Pulmonary artery endothelial cell (primary cell): ENCODE measurements around the gene TRIM56. TPM values are rescaled to one million over a fixed set of nuclear protein-coding genes. Genes with fewer than 3 reads are reported as not detected.
"Not testable (repeated sequence)": the region's sequence is repeated elsewhere in the genome, so short reads cannot be mapped to it uniquely, and the experiment has no call there.

Experiments used
- DNase-seq: peaks from one replicate; pipeline ENCODE4 v3.0.0-alpha.2; 2011; ENCODE audit warnings: low read depth, low spot score
- total RNA-seq: library from RNA; depleted of rRNA; stranded (reverse); fragments of >200 nt; gene quantifications from 2 replicates; pipeline ENCODE4 v1.2.3, GENCODE V29; 2014

Gene TRIM56
- total RNA-seq, 1 donor from 2014 or later: 14.0 TPM

DNA sequence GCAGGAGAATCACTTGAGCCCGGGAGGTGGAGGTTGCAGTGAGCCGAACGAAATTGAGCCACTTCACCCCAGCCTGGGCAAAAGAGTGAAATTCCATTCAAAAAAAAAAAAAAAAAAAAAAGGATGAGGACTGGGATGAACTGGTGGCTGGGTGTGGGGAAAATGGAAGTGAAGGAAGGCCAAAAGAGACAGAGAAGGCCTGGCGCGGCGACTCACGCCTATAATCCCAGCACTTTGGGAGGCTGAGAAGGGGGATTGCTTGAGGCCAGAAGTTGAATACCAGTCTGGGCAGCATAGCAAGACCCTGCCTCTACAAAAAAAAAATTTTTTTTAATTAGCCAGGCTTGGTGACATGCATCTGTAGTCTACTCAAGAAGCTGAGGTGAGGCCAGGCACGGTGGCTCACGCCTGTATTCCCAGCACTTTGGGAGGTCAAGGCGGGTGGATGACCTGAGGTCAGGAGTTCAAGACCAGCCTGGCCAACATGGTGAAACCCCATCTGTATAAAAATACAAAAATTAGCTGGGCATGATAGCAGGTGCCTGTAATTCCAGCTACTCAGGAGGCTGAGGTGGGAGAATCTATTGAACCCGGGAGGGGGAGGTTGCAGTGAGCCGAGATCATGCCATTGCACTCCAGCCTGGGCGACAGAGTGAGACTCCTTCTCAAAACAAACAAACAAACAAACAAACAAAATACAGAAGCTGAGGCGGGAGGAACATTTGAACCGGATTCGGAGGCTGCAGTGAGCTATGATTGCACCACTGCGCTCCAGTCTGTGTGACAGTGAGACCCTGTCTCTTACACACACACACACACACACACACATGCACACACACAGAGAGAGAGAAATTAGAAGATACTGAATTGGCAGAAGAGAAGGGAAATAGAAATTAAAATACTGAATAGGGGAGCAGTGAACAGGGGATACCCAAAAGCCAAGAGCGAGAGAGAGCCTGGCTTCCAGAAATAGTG lies 47.6 kb downstream of the TRIM56 start:
- DNase-seq: not testable (repeated sequence)

- no peak for DNase-seq
These were observed 48.5 kb downstream of the TRIM56 start for GRCh38 chr7:101133621-101134398.

DNA sequence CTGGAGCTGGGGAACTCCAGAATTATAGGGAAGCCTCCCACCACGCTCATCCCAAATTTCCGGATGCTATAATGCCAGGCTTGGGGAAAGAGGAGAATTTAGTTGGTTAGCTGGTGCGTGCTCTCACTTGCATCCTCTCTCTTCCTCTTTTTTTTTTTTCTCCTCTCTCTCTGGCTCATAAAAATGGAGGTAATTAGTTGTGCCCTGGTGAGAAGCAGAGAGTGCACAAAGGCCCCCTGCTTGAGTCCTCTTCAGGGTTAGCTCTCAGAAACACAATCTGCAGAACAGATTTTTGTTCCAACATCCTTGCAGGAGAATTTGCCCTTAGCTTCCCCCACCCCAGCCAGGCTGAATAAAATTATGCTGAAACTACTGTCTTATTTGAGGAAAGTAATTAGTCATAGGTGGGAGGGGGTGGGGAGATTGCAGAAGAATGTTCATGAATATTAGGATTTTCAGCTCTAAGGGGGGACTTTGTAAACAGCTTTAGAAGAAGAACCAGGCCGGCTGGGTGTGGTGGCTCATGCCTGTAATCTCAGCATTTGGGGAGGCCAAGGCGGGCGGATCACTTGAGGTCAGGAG lies 49.2 kb downstream of the TRIM56 start:
- DNase-seq: no peak

- DNase-seq: no peak
These were observed 52.5 kb downstream of the TRIM56 start for GRCh38 chr7:101137651-101138212.

DNA sequence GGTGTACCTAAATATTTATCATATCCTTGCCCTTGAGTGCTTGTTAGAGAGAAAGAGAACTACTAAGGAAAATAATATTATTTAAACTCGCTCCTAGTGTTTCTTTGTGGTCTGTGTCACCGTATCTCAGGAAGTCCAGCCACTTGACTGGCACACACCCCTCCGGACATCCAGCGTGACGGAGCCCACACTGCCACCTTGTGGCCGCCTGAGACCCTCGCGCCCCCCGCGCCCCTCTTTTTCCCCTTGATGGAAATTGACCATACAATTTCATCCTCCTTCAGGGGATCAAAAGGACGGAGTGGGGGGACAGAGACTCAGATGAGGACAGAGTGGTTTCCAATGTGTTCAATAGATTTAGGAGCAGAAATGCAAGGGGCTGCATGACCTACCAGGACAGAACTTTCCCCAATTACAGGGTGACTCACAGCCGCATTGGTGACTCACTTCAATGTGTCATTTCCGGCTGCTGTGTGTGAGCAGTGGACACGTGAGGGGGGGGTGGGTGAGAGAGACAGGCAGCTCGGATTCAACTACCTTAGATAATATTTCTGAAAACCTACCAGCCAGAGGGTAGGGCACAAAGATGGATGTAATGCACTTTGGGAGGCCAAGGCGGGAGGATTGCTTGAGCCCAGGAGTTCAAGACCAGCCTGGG lies 53.1 kb downstream of the TRIM56 start:
- peak; percentile 86 for DNase-seq

DNA sequence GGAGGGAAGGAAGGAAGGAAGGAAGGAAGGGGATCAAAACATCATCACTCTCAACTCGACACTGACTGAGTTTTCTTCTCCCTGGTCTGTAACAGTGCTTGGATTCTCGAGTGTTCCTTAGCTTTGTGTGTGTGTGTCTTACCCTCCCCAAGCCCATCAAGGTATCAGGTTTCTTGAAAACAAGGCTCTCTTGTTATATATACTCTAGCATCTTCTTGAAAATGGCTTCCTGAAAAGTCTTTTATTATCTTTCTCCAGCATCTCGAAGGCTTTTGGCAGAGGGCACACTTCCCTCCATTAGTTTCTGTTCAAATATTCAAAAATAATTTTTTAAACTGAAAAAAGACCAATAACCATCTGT lies 55.0 kb downstream of the TRIM56 start:
- DNase-seq: no peak

DNA sequence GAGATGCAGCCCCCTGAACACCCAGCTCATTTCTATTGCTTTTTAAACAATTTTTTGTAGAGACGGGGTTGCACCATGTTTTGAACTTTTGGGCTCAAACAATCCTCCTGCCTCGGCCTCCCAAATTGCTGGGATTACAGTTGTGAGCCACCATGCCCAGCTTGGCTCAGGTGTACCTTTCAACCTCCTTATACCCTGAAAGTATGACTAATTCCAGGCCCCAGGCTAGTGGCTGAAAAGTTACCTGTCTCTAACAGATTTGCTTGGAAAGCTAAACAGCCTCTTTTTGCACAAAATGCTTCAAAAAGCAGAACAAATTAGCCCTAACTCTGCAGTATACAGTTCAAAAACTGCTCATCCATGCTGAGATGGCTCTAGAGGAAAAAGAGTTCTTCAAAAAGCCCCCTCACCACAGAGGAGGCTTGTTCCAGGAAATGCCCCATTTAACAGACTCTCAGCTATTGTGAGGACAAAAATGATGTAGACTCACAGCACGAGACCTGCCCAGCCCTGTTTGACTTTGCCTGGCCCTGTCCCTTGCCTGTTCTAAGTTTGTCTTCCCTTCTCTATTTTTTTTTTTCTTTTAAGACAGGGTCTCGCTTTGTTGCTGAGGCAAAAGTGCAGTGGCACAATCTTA lies 55.6 kb downstream of the TRIM56 start:
- DNase-seq: no peak

Other genes with a start within 250 kb of the TRIM56 start
- gene SLC12A9, start 232.8 kb upstream of the TRIM56 start, total RNA-seq: 29.2 and 30.9 TPM in 2 replicates
- gene TRIP6, start 218.1 kb upstream of the TRIM56 start, total RNA-seq: 61.0 and 71.8 TPM in 2 replicates
- 56.7 and 66.1 TPM in 2 replicates for gene SRRT, start 210.4 kb upstream of the TRIM56 start, total RNA-seq
- gene UFSP1, start 195.8 kb upstream of the TRIM56 start, total RNA-seq: 2.5 and 2.6 TPM in 2 replicates
- gene ACHE, start 189.6 kb upstream of the TRIM56 start, total RNA-seq: 0.33 and 0.81 TPM in 2 replicates
- gene MUC3A, start 135.9 kb upstream of the TRIM56 start, total RNA-seq: not detected in 2 replicates
- under 0.01 TPM in 1 of 2 replicates, not detected in the other for gene MUC12, start 115.9 kb upstream of the TRIM56 start, total RNA-seq
- gene MUC17, start 65.4 kb upstream of the TRIM56 start, total RNA-seq: not detected in 2 replicates
- 2,165 and 2,466 TPM in 2 replicates for gene SERPINE1, start 41.6 kb downstream of the TRIM56 start, total RNA-seq
- gene AP1S1, start 69.0 kb downstream of the TRIM56 start, total RNA-seq: 161 and 225 TPM in 2 replicates
- gene VGF, start 80.1 kb downstream of the TRIM56 start, total RNA-seq: 0.07 TPM in 1 of 2 replicates, not detected in the other
- not detected in 2 replicates for gene NAT16, start 94.8 kb downstream of the TRIM56 start, total RNA-seq
- not detected in 2 replicates for gene MOGAT3, start 115.6 kb downstream of the TRIM56 start, total RNA-seq
- gene PLOD3, start 132.1 kb downstream of the TRIM56 start, total RNA-seq: 65.4 and 80.8 TPM in 2 replicates
- 84.0 and 118 TPM in 2 replicates for gene ZNHIT1, start 132.7 kb downstream of the TRIM56 start, total RNA-seq
- gene CLDN15, start 152.3 kb downstream of the TRIM56 start, total RNA-seq: 2.0 and 3.6 TPM in 2 replicates
- gene FIS1, start 159.6 kb downstream of the TRIM56 start, total RNA-seq: 132 and 233 TPM in 2 replicates
- gene IFT22, start 236.3 kb downstream of the TRIM56 start, total RNA-seq: 21.9 and 24.2 TPM in 2 replicates